KBM-7 (cell line): ENCODE results near the gene WBP1L.
"Not testable (repeated sequence)": the region's sequence is repeated elsewhere in the genome, so short reads cannot be mapped to it uniquely, and the experiment has no call there.

Experiments used
- DNase-seq: peaks from one replicate; pipeline ENCODE4 v3.0.0-alpha.2; 2015
- in situ Hi-C: fragments of 300-500 bp; cut with MboI; formaldehyde crosslinking; loops from 2 replicates; pipeline ENCODE4 v1.14.3; 2020; ENCODE audit warnings: low sequenced_read_pairs, low pct_unique_long_range_greater_than_20kb, mixed read lengths

The WBP1L gene

GRCh38 chr10:102799691-102800471 is 56.1 kb downstream of the WBP1L start:
- DNase-seq, result no peak
- in situ Hi-C loops, result no loop called here

GRCh38 chr10:102800611-102801335 is 57.0 kb downstream of the WBP1L start:
- in situ Hi-C loops, result no loop called here
- no peak for DNase-seq

- in situ Hi-C loops, result no loop called here
- no peak for DNase-seq
These were observed 57.7 kb downstream of the WBP1L start for GRCh38 chr10:102801496-102801895.

- in situ Hi-C loops, result no loop called here
These were observed 58.2 kb downstream of the WBP1L start for GRCh38 chr10:102801978-102802377.

GRCh38 chr10:102802920-102803534 is 59.3 kb downstream of the WBP1L start:
- in situ Hi-C loops, result no loop called here
- no peak for DNase-seq

More at GRCh38 chr10:102801978-102802377, 58.2 kb downstream of the WBP1L start:
- no peak for DNase-seq

GRCh38 chr10:102804382-102805055 is 60.8 kb downstream of the WBP1L start:
- in situ Hi-C loops, result no loop called here
- no peak for DNase-seq

- in situ Hi-C loops, result no loop called here
- no peak for DNase-seq
These were observed 64.6 kb downstream of the WBP1L start for GRCh38 chr10:102808380-102808779.

- no peak for DNase-seq
- in situ Hi-C loops, result no loop called here
These were observed 67.6 kb downstream of the WBP1L start for GRCh38 chr10:102811346-102811745.

- DNase-seq, result peak; percentile 88
- in situ Hi-C loops, result no loop called here
These were observed 68.6 kb downstream of the WBP1L start for GRCh38 chr10:102812231-102812876.

GRCh38 chr10:102813017-102813541 is 69.3 kb downstream of the WBP1L start:
- DNase-seq, result no peak
- in situ Hi-C loops, result no loop called here

- in situ Hi-C loops, result no loop called here
- DNase-seq, result no peak
These were observed 70.1 kb downstream of the WBP1L start for GRCh38 chr10:102813734-102814452.

GRCh38 chr10:102814453-102814871 is 70.7 kb downstream of the WBP1L start:
- in situ Hi-C loops, result no loop called here
- DNase-seq, result peak; percentile 39

GRCh38 chr10:102814873-102815661 is 71.3 kb downstream of the WBP1L start:
- in situ Hi-C loops, result no loop called here
- no peak for DNase-seq

GRCh38 chr10:102815790-102816549 is 72.2 kb downstream of the WBP1L start:
- peak; percentile 49 for DNase-seq
- in situ Hi-C loops, result no loop called here

- DNase-seq, result no peak
- in situ Hi-C loops, result no loop called here
These were observed 73.4 kb downstream of the WBP1L start for GRCh38 chr10:102817175-102817574.

GRCh38 chr10:102819054-102819453 is 75.3 kb downstream of the WBP1L start:
- in situ Hi-C loops, result no loop called here
- peak; percentile 59 for DNase-seq

- DNase-seq, in situ Hi-C loops: not testable (repeated sequence)
These were observed 76.3 kb downstream of the WBP1L start for GRCh38 chr10:102820008-102820407.
